ENCODE results near the gene CHRDL1.
"Not testable (repeated sequence)": the region's sequence is repeated elsewhere in the genome, so short reads cannot be mapped to it uniquely, and the experiment has no call there.

Gene CHRDL1

DNA sequence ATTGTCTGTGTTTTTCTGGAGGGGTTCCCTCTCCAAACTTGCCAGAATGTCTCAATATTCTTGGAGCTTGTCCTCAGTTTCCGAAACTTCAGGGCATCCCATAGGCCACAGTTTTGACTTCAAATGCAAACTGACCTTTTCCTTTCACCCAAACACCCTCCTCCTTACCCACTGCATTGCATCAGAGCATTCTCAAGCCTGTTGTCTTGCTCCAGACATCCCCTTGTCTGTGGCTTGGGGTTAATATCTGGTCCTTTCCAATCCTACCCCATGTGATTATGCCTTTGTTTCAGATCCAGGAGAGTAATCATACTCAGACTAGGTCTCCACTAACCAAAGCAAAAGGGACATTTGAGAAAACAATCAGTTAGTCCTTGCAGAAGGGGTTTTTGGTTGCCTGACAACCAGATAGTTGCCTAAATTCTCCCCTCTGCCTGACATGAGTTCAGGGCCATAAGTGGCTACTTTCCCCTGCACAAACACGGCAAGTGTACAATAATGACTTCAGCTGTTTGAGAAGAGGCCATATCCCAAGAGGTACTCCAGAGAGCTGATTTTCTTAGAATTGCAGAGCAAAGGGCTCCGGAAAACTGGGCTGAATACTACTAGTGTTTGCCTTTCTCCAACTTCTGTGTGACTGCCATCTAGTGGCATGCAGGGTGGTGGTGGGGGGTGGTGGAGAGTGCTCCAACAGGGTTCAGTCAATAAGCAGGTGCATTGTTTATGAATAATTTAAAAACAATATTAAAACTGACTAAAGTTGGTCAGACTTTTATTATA is 130.2 kb downstream of the CHRDL1 start:
- DNase-seq (ENCODE audit: low spot score): no peak

- DNase-seq (ENCODE audit: low spot score): no peak
Measured at GRCh38 chrX:110657073-110657472, 138.5 kb downstream of the CHRDL1 start.

DNA sequence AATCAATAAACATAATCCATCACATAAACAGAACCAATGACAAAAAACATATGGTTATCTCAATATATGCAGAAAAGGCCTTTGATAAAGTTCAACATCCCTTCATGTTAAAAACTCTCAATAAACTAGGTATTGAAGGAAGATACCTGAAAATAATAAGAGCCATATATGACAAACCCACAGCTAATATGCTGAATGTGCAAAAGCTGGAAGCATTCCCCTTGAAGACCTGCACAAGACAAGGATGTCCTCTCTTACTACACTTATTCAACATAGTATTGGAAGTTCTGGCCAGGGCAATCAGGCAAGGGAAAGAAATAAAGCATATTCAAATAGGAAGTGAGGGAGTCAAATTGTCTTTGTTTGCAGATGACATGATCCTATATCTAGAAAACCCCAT is 141.3 kb downstream of the CHRDL1 start:
- not testable (repeated sequence) for DNase-seq (ENCODE audit: low spot score)

DNA sequence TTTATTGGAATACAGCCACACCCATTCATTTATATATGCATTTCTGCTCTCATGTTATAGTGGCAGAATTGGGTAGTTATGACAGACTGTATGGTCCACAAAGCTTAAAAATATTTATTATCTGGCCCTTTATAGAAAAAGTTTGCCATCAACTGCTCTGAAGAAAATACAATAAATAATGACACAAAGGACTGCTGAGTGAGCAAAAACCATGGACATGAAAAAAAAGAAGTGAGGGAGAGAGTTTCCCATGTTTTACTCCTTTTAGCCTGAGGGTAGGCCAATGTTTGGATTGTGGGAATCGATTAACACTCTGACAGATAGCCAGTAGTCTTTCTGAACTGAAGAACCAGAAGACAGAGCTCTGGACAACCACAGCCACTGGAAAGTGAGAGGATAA is 149.2 kb downstream of the CHRDL1 start:
- DNase-seq (ENCODE audit: low spot score): no peak
